Measurements from ENCODE around the gene HIBCH. TPM values are rescaled to one million over a fixed set of nuclear protein-coding genes. Genes with fewer than 3 reads are reported as not detected.

HIBCH gene
- total RNA-seq, 3 donors from 2014 or later (not counting 1 experiment from before 2014, with no cell fraction given), result 19.3 to 31.4 (median 21.6) TPM

DNA sequence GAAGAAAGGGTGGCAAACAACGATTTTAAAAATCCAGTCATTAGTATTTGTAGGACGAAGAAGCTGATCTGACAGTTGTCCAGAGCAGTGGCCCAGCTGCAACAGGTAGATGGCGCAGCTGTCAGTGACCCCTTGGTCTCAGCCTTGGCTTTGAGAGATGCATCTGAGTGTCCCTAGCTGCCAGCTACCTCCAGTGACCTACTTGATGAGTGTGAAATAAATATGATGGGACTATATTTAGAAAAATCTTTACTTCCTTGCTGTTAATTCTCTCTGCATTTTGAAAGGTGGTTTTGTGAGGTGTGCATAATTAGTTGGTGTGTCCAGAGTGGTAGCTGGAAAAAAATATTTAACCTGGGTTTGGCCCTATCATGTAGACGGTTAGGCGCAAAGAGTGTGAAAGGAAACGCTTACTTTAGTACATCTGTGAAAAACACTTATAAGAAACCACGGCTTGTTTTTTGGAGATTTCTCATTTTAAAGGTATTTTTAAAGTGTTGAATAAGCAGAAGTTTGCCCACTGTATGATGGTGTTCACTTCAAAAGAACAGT lies 24.7 kb upstream of the HIBCH start:
- no peaks in the 10 kb centered on the region for H3K36me3 Mint-ChIP-seq
- peak overlapping the region; percentile 90 for H3K4me3 Mint-ChIP-seq
- intact Hi-C loops (cut with micrococcal nuclease), result loop anchor here (2.0 kb wide), 1 partner anchor 16 kb away; no protein-coding TSS in a partner anchor
- no peaks in the 10 kb centered on the region for H3K9me3 ChIP-seq (ENCODE audit: control insufficient read depth, insufficient read depth, low read length)
- no peaks in the 10 kb centered on the region for H3K9me3 Mint-ChIP-seq
- H3K36me3 ChIP-seq (ENCODE audit: control insufficient read depth, insufficient read depth, low read length), result no peaks in the 10 kb centered on the region
- peaks cover 12% of the 10 kb centered on the region for H3K4me1 ChIP-seq (ENCODE audit: control insufficient read depth, insufficient read depth, low read length)
- DNase-seq, result peak in 1 of 2 donors; percentile 38
- peak overlapping the region; percentile 71 to 84 for H3K27ac Mint-ChIP-seq
- TF ChIP-seq, protein P1, sequence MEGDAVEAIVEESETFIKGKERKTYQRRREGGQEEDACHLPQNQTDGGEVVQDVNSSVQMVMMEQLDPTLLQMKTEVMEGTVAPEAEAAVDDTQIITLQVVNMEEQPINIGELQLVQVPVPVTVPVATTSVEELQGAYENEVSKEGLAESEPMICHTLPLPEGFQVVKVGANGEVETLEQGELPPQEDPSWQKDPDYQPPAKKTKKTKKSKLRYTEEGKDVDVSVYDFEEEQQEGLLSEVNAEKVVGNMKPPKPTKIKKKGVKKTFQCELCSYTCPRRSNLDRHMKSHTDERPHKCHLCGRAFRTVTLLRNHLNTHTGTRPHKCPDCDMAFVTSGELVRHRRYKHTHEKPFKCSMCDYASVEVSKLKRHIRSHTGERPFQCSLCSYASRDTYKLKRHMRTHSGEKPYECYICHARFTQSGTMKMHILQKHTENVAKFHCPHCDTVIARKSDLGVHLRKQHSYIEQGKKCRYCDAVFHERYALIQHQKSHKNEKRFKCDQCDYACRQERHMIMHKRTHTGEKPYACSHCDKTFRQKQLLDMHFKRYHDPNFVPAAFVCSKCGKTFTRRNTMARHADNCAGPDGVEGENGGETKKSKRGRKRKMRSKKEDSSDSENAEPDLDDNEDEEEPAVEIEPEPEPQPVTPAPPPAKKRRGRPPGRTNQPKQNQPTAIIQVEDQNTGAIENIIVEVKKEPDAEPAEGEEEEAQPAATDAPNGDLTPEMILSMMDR (IDR thresholded peaks at IDR 0.05), result no peak
- no peaks in the 10 kb centered on the region for H3K27me3 ChIP-seq (ENCODE audit: control insufficient read depth, insufficient read depth, low read length)
- peak overlapping the region; percentile 56 for H3K4me3 ChIP-seq (ENCODE audit: low read length)
- H3K27me3 Mint-ChIP-seq (ENCODE audit: low read depth in 2 of 2), result no peaks in the 10 kb centered on the region
- WGBS (ENCODE audit: insufficient coverage), result 2% methylated on average over 7 of the region's 7 CpGs
- peak overlapping the region; percentile 52 for H3K27ac ChIP-seq (ENCODE audit: low read length)
- peak; percentile 42 to 67 (median 57) for ATAC-seq
- H3K4me1 Mint-ChIP-seq, result peaks cover 16 to 18% of the 10 kb centered on the region in 2 donors

DNA sequence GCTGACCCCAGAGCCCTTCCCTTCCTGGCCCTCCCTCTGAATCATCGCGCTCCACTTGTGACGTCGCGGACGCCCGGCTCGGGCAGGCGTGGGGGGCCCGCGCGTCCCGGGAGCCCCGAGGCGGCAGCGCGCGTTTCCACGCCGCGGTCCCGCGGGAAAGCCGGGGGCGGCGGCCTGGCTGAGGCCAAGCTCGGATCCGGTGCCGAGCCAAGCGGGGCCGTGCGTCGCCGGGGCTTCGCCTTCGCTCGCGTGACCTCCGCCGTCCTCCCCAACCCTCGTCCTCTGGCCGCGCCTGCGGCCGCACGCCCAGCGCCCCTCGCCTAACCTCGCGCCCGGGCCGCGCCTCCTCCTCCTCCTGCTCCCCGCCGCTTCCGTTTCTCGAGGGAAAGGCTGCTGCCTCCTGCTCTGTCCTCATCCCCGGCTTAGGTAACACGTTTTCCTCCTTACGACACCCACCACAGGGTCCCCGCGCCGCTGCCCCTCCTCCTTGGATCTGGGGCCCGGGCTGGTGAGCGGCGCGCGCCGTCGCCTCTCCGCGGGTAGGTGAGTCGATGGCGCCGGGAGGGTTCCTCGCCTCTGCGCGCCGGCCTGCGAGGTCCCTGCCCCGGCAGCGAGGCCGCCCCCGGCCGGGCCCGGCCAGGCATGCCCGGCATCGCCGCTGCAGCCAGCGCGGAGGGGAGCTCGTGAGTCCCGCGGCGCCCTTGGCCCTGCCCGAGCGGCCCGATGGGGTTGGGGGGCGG lies 24.1 kb upstream of the HIBCH start, which contains the start of gene INPP1:
TSS of gene INPP1 (plus strand) at position 54 of the 740 bp plus-strand sequence. CDS start 16,514 bp downstream, outside the sequence.
- Mint-ChIP-seq H3K27me3 (ENCODE audit: low read depth in 2 of 2) (no peaks in the 10 kb centered on the region), H3K4me3 (peak within 1 kb of the TSS; percentile 92), H3K4me1 (peaks cover 16 to 18% of the 10 kb centered on the region in 2 donors), H3K9me3 (no peaks in the 10 kb centered on the region), H3K36me3 (no peaks in the 10 kb centered on the region), H3K27ac (peak within 1 kb of the TSS; percentile 71 to 84)
- WGBS (ENCODE audit: insufficient coverage), result under 1% methylated on average over 99 of the region's 99 CpGs
- DNase-seq, result peak; percentile 47 to 56
- TF ChIP-seq, protein P1 (IDR thresholded peaks at IDR 0.05), result no peak
- Histone ChIP-seq H3K4me1 (ENCODE audit: control insufficient read depth, insufficient read depth, low read length) (peaks cover 12% of the 10 kb centered on the region), H3K9me3 (ENCODE audit: control insufficient read depth, insufficient read depth, low read length) (no peaks in the 10 kb centered on the region), H3K4me3 (ENCODE audit: low read length) (peak within 1 kb of the TSS; percentile 56), H3K36me3 (ENCODE audit: control insufficient read depth, insufficient read depth, low read length) (no peaks in the 10 kb centered on the region), H3K27me3 (ENCODE audit: control insufficient read depth, insufficient read depth, low read length) (no peaks in the 10 kb centered on the region), H3K27ac (ENCODE audit: low read length) (peak within 1 kb of the TSS; percentile 70)
- intact Hi-C loops (cut with micrococcal nuclease), result loop anchor here (2.0 kb wide), 1 partner anchor 17 kb away; no protein-coding TSS in a partner anchor
- peak; percentile 64 to 83 (median 70) for ATAC-seq

DNA sequence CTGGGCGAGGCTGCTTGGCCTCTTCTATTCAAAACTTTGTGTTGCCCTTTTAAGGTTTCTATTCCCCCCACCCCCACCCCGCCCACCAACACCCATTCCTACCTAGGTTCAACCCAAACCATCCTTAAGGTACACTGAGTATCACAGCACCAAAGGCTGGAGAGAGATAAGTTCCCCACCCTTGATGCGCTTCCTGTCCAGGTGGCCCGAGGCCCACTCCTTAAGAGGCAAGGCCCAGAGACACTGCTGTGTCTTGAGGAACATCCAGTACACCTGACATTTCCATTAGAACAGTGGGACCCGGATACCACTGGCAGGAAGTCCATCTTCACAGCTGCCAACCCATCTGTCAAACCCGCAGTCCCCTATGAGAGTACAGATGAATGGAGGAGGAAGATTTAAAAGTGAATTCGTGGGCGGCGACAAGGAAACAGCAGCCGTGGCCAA lies 23.5 kb upstream of the HIBCH start:
- ATAC-seq (no peak), DNase-seq (no peak)
- peaks cover 12% of the 10 kb centered on the region for H3K4me1 ChIP-seq (ENCODE audit: control insufficient read depth, insufficient read depth, low read length)

More for the DNA sequence above, 23.5 kb upstream of the HIBCH start:
- H3K36me3 ChIP-seq (ENCODE audit: control insufficient read depth, insufficient read depth, low read length), result no peaks in the 10 kb centered on the region
- H3K27me3 ChIP-seq (ENCODE audit: control insufficient read depth, insufficient read depth, low read length), result no peaks in the 10 kb centered on the region
- H3K27ac ChIP-seq (ENCODE audit: low read length), result peak overlapping the region; percentile 41
- H3K4me3 ChIP-seq (ENCODE audit: low read length), result peak overlapping the region; percentile 56
- TF ChIP-seq, protein P1 (IDR thresholded peaks at IDR 0.05), result no peak
- Mint-ChIP-seq H3K4me1 (peaks cover 12 to 18% of the 10 kb centered on the region in 2 donors), H3K36me3 (no peaks in the 10 kb centered on the region), H3K9me3 (no peaks in the 10 kb centered on the region), H3K4me3 (peak overlapping the region; percentile 92), H3K27ac (peak overlapping the region; percentile 71 to 84), H3K27me3 (ENCODE audit: low read depth in 2 of 2) (no peaks in the 10 kb centered on the region)
- 29% methylated on average over 10 of the region's 10 CpGs for WGBS (ENCODE audit: insufficient coverage)
- intact Hi-C loops (cut with micrococcal nuclease), result no loop called here
- no peaks in the 10 kb centered on the region for H3K9me3 ChIP-seq (ENCODE audit: control insufficient read depth, insufficient read depth, low read length)
